GM19397 (cell line): ENCODE measurements around the gene THAP12.
"Not testable (repeated sequence)": the region's sequence is repeated elsewhere in the genome, so short reads cannot be mapped to it uniquely, and the experiment has no call there.

Experiments
- ATAC-seq: cut with Tn5 transposase; IDR thresholded peaks from one replicate; pipeline ENCODE4 v1.9.1; 2021; ENCODE audit warnings: mild to moderate bottlenecking, moderate library complexity; ENCODE audit not compliant: unreplicated experiment

THAP12 gene

GRCh38 chr11:76329084-76329648, 51.8 kb downstream of the THAP12 start:
- ATAC-seq: no peak

- no peak for ATAC-seq
Observed at GRCh38 chr11:76327756-76328388, 53.1 kb downstream of the THAP12 start.

GRCh38 chr11:76327202-76327601, 53.7 kb downstream of the THAP12 start:
- no peak for ATAC-seq

GRCh38 chr11:76325185-76325584, 55.7 kb downstream of the THAP12 start:
- no peak for ATAC-seq

DNA sequence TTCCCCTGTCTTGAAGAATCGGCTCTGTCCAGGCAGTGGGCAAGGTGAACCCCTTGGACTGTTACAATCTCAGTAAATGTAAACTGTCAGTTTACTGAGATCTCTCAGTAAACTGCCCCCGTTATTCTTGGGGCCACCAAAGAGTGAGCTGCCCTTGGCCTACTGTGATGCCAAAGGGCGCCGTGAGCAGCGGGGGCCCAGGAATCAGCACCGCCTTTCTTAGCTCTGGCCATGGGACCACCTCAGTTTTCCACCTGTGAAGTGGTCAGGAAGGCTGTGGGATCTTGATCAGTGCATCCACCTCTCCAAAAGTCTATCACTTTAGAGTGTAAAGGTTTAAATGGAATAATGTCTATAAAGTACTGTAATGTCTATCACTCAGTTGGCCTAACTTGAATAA, 57.1 kb downstream of the THAP12 start:
- ATAC-seq: no peak

DNA sequence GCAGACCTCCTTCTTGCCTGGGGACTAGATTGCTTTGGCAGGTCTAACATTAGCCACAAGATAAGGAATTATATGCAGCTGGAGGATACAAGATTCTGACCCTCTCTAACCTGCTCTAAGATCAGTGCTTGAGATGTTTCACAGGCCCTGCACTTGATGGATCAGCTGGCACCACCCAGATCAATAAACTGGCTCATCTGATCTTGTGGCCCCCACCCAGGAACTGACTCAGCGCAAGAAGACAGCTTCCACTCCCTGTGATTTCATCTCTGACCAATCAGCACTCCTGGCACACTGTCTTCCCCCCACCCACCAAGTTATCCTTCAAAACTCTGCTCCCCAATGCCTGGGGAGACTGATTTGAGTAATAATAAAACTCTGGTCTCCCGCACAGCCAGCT, 57.6 kb downstream of the THAP12 start:
- ATAC-seq: not testable (repeated sequence)

DNA sequence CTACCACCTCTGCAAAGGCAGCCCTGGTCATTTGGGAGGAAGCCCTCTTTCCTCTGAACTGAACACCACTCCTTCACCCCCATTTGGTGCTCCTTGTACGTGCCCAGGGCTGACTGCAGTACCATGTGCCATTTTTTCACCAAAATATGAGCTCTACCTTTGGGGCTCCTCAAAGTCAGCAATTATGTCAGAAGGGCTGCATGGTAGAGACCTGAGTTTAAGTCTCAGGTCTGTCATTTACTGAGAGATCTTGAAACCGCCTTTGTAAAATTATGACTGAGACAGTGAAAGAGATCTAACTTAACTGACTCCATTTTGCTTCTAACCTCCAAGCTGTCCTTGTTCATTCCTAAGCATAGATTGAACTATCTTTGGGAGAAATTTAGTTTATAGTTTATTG, 58.0 kb downstream of the THAP12 start:
- ATAC-seq: no peak

- ATAC-seq: no peak
Observed at GRCh38 chr11:76322540-76322939, 58.4 kb downstream of the THAP12 start.

GRCh38 chr11:76321820-76322524, 59.0 kb downstream of the THAP12 start:
- ATAC-seq: no peak

DNA sequence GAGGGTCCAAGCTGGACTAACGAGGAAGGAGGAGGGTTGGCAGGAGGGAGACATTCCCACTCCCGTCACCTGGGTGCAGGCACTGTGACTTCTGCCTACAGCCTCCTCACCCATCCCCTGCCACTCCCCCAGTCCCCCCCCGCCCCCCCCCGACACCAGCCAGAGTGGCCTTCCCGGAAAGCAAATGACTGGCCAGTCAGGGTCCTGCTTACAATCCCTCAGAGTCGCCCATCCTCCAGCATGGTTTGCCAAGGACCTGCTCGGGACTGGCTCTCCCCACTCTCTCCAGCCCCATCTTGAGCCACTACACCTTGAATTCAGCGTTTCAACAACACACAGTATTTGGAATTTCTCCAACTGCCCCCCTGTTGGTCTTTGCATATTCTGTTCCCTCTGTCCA, 59.6 kb downstream of the THAP12 start:
- no peak for ATAC-seq

DNA sequence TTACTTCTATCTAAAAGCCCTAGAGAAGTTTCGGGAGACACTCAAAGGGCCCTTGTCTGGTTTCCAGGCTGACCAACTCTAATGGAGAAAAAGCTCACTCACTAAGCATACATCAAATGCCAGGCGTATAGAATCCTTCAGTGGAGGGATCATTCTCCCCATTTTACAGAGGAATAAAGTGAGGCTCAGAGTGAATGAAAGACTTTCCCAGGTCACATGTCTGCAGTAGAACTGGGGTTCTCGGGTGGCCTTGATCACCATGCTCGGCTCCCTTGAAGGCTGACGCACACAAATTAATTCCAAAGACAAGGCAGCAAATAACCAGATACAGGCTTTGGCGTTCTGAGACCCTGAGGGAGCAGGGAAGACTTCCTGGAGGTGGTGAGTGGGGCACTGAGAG, 60.0 kb downstream of the THAP12 start:
- ATAC-seq: no peak

- ATAC-seq: not testable (repeated sequence)
Observed at GRCh38 chr11:76319798-76320197, 61.1 kb downstream of the THAP12 start.

DNA sequence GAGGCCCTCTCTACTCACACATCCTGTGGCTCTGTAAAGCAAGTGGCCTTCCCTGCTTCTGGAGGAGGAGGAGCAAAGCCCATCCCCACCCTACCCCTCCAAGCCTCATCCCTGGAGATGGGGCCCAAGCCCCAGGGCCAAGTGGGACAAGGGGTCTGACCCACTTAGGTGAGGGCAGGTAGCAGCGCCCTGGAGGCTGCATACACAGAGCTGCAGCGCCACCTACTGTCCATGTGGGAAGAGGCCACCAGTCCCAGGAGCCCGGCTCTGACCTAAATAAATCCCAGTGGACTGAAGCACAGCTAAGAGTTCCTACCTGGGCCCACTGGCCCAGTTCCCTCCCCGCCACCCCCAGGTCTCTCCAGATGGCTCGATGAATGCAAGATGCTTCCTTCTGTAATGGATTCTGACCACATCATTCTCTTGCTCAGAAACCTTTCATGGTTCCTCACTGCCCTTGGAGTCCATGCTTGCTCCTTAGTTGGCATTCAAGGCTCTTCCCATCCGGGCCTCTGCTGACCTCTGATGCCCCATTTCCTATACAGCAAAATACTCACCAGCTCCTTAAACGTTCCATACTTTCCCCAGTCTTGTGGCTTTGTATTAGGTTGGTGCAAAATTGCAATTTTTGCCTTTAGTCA, 62.1 kb downstream of the THAP12 start:
- ATAC-seq: peak; percentile 49

DNA sequence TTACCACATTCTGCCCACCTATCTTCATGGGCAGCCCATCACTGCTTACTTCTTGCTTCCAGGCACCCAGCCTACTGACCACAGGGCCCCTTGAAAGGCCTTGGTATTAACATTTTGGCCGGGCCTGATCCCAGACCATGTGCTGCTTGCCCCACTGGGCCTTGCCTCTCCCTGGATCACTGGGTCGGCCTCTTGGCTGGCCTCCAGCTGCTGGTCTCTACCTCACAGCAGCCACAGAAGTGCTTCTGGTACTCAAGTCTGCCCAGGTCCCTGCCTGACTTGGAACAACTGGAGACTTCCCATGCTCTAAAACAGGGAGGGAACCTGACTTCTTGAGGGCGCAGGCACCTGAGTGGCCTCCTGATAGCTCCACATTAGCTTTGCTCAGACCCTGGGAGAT, 63.6 kb downstream of the THAP12 start:
- no peak for ATAC-seq

DNA sequence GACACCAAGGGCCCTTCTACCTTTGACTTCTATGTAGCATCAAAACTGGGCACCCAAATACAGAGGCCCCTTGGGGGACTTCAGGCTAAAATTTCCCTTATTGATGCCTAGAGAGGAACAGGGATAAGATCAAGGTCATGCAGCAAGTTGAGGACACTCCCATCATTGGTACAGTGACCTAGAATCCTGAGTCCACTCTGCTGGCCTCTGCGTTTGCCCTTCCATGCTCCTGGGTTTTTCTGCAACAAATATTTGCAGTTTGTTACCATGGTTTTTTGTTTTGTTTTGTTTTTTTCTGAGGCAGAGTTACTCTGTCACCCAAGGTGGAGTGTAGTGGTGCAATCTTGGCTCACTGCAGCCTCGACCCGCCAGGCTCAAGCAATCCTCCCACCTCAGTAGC, 64.2 kb downstream of the THAP12 start:
- ATAC-seq: no peak

DNA sequence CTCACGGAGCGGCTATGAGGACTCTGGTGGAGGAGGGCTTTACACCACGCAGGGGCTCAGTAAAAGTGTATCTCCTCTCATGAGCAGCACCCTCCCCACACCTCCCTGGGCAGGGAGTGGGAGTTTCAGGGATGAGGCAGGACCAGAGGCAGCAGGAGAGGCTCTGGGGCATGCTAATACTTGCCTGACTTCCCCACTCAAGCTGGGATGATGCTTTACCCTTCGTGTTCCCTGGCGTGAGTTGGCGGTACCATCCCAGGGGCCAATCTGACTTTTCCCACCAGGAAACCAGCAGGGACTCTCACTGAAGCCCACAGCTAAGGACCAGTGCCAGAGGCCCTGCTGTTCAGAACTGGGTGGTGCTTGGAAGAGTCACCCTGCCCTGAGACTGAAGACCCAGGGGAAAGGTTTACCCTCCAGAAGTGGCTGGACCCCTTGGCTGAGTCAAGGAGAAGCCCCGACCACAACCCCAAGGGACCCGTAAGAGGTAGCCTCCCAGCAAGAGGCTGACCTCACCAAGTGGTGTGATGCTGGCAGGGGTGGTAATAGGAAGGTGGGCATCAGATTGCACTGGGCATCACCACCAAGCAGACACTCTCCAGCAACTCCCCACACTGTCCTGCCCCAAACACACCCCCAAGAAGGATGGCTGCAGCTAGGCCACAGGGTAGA, 65.6 kb downstream of the THAP12 start:
- ATAC-seq: no peak

- ATAC-seq: no peak
Observed at GRCh38 chr11:76314741-76315090, 66.2 kb downstream of the THAP12 start.

- ATAC-seq: no peak
Observed at GRCh38 chr11:76313913-76314740, 66.8 kb downstream of the THAP12 start.

GRCh38 chr11:76313271-76313670, 67.7 kb downstream of the THAP12 start:
- ATAC-seq: no peak

DNA sequence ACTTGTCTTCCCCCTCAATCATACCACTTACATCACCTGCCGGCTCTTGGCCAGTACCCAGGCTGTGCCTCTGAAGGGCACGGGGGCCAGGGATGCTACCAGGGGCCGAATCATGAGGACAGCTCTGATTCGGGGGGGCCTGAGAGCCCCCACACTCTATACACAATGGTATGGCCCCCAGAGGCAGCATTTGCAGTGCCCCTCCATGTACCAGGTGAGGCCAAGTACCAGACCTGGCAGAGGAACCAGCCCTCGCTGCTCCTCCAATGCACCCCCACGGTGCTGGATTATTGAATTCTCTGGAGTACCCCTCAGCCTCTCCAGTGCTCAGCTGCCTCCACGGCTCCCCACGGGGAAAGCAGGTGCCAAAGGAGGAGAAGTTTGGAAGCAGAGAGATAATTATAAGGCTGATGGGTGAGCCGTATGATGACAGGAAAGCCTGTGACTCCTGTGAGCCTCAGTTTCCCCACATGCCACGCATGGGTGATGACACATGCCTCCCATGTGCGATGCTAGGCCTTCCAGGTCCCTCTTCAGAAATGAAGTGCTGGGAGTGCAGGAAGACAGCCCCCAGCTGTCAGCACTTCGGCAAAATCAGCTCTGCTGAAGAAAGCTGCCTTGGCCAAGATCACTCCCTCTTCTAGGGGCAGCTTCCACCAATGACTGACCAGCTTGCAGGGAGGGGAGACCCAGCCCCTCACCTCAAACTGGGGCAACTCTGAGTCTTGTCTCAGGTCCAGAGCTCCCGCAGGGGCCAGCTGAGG, 69.9 kb downstream of the THAP12 start:
- no peak for ATAC-seq
